ENCODE measurements around the gene ADPRHL1.
"Not testable (repeated sequence)": the region's sequence is repeated elsewhere in the genome, so short reads cannot be mapped to it uniquely, and the experiment has no call there.

Gene ADPRHL1

DNA sequence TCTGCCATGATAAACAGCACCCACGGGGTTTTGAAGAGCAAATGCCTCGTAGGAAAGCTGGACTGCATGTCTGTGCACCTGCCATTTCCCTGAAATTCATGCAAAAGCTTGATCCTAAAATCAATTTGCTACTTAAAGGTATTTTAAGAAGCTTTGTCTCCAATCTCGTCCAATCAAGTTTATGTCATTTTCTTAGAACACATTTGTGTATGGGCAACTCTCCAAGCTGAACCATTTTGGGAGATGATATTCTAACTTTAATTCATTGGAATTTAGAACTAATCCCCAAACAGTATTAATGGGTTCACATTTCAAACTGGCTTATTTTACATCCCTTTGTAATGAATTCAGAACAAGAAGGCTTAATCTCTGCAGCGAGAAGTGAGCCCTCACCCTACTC is 822 bp downstream of the ADPRHL1 start:
- no peak overlapping the region for H3K4me3 ChIP-seq (ENCODE audit: low read depth in 1 of 2, low read length in 2 of 2)
- peaks cover 9 to 26% of the 10 kb centered on the region in 2 donors for H3K36me3 ChIP-seq (ENCODE audit: control insufficient read depth in 1 of 2, insufficient read depth in 2 of 2, low read length in 2 of 2)
- H3K4me1 ChIP-seq (ENCODE audit: control insufficient read depth in 1 of 2, insufficient read depth in 2 of 2, low read length in 2 of 2): peaks cover 3 to 14% of the 10 kb centered on the region in 2 donors
- H3K27ac ChIP-seq (ENCODE audit: low read length): no peak overlapping the region
- no peaks in the 10 kb centered on the region for H3K27me3 ChIP-seq (ENCODE audit: low read depth, low read length)
- no peaks in the 10 kb centered on the region for H3K9me3 ChIP-seq (ENCODE audit: control insufficient read depth in 1 of 2, low read length in 2 of 2)

GRCh38 chr13:113451951-113452421 is 1.3 kb downstream of the ADPRHL1 start:
- Histone ChIP-seq H3K27ac (ENCODE audit: low read length) (no peak overlapping the region), H3K4me1 (ENCODE audit: control insufficient read depth in 1 of 2, insufficient read depth in 2 of 2, low read length in 2 of 2) (peaks cover 3 to 14% of the 10 kb centered on the region in 2 donors), H3K36me3 (ENCODE audit: control insufficient read depth in 1 of 2, insufficient read depth in 2 of 2, low read length in 2 of 2) (peaks cover 9 to 24% of the 10 kb centered on the region in 2 donors), H3K4me3 (ENCODE audit: low read depth in 1 of 2, low read length in 2 of 2) (no peak overlapping the region), H3K27me3 (ENCODE audit: low read depth, low read length) (no peaks in the 10 kb centered on the region), H3K9me3 (ENCODE audit: control insufficient read depth in 1 of 2, low read length in 2 of 2) (no peaks in the 10 kb centered on the region)

- Histone ChIP-seq H3K36me3 (ENCODE audit: control insufficient read depth in 1 of 2, insufficient read depth in 2 of 2, low read length in 2 of 2) (peaks cover 9 to 18% of the 10 kb centered on the region in 2 donors), H3K4me1 (ENCODE audit: control insufficient read depth in 1 of 2, insufficient read depth in 2 of 2, low read length in 2 of 2) (peaks cover 3 to 14% of the 10 kb centered on the region in 2 donors)
- not testable (repeated sequence) for H3K4me3 ChIP-seq (ENCODE audit: low read depth in 1 of 2, low read length in 2 of 2); H3K9me3 ChIP-seq (ENCODE audit: control insufficient read depth in 1 of 2, low read length in 2 of 2); H3K27ac ChIP-seq (ENCODE audit: low read length); H3K27me3 ChIP-seq (ENCODE audit: low read depth, low read length)
These were observed 2.2 kb downstream of the ADPRHL1 start for GRCh38 chr13:113450861-113451620.

DNA sequence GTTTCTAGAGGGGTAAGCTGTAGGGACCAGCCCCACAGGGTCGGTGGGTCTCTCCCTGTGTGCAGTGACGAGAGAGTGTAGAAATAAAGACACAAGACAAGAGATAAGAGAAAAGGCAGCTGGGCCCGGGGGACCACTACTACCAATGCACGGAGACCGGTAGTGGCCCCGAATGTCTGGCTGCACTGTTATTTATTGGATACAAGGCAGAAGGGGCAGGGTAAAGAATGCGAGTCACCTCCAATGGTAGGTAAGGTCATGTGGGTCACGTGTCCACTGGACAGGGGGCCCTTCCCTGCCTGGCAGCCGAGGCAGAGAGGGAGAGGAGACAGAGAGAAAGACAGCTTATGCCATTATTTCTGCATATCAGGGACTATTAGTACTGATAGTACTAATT is 2.9 kb downstream of the ADPRHL1 start:
- not testable (repeated sequence) for H3K4me3 ChIP-seq (ENCODE audit: low read depth in 1 of 2, low read length in 2 of 2); H3K27ac ChIP-seq (ENCODE audit: low read length); H3K9me3 ChIP-seq (ENCODE audit: control insufficient read depth in 1 of 2, low read length in 2 of 2); H3K27me3 ChIP-seq (ENCODE audit: low read depth, low read length)
- Histone ChIP-seq H3K36me3 (ENCODE audit: control insufficient read depth in 1 of 2, insufficient read depth in 2 of 2, low read length in 2 of 2) (peaks cover 2 to 11% of the 10 kb centered on the region in 2 donors), H3K4me1 (ENCODE audit: control insufficient read depth in 1 of 2, insufficient read depth in 2 of 2, low read length in 2 of 2) (peaks cover 3 to 14% of the 10 kb centered on the region in 2 donors)

DNA sequence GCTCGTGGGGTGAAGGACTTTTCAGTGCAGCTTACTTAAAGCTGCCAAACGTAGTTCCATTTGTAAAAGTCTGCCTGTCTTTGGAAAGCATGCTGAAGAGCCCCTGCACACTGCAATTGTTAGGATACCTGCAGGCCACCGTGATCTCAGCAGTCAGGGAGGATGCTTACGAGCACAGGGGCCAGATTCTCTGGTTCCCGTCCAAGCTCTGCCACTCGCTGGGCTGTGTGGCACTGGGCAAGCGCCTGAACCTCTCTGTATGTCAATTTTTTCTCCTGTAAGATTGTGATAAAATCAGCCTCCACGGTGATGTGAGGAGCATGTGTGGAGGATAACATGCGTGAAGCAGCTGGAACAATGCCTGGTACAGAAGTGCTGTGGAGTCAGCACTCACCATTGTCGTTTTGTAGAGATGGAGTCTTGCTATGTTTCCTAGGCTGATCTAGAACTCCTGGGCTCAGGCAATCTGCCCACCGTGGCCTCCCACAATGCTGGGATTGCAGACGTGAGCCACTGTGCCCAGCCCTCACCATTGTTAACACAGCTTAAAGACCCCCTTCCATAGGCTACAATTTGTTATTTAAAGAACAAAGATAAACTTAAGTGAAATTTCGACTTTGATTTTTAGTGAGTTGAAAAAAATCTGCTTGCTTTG is 3.5 kb downstream of the ADPRHL1 start:
- peak overlapping the region; percentile 63 for H3K27ac ChIP-seq (ENCODE audit: low read length)
- peaks cover 3 to 14% of the 10 kb centered on the region in 2 donors for H3K4me1 ChIP-seq (ENCODE audit: control insufficient read depth in 1 of 2, insufficient read depth in 2 of 2, low read length in 2 of 2)
- H3K27me3 ChIP-seq (ENCODE audit: low read depth, low read length): no peaks in the 10 kb centered on the region
- peak overlapping the region in 1 of 2 donors; percentile 60 for H3K4me3 ChIP-seq (ENCODE audit: low read depth in 1 of 2, low read length in 2 of 2)
- peaks cover 0 to 10% of the 10 kb centered on the region in 2 donors for H3K36me3 ChIP-seq (ENCODE audit: control insufficient read depth in 1 of 2, insufficient read depth in 2 of 2, low read length in 2 of 2)
- H3K9me3 ChIP-seq (ENCODE audit: control insufficient read depth in 1 of 2, low read length in 2 of 2): no peaks in the 10 kb centered on the region

DNA sequence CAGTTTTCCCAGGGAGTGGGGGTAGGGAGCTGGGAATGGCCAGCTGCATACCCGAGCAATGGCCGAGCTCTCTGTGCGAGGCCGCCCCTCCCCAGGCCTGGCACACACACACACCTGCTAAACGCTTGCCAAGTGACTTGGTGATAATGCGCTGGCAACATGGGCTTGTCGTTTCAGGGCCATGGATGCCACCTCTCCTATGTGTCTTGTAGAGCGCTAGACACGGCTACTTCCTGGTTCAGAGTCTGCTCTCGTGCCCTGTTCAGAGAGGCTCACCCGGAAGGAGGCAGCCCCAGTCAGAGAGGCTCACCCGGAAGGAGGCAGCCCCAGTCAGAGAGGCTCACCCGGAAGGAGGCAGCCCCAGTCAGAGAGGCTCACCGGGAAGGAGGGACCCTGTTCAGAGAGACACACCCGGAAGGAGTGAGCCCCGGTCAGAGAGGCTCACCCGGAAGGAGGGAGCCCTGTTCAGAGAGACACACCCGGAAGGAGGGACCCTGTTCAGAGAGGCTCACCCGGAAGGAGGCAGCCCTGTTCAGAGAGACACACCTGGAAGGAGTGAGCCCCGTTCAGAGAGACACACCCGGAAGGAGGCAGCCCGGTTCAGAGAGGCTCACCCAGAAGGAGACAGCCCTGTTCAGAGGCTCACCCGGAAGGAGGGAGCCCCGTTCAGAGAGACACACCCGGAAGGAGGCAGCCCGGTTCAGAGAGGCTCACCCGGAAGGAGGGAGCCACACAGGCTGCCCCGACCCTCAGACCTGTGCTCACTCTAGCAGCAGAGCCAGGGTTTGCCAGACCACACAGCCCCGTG is 4.2 kb downstream of the ADPRHL1 start:
- H3K27me3 ChIP-seq (ENCODE audit: low read depth, low read length): no peaks in the 10 kb centered on the region
- H3K4me3 ChIP-seq (ENCODE audit: low read depth in 1 of 2, low read length in 2 of 2): peak overlapping the region in 1 of 2 donors; percentile 60
- H3K4me1 ChIP-seq (ENCODE audit: control insufficient read depth in 1 of 2, insufficient read depth in 2 of 2, low read length in 2 of 2): peaks cover 3 to 8% of the 10 kb centered on the region in 2 donors
- no peaks in the 10 kb centered on the region for H3K9me3 ChIP-seq (ENCODE audit: control insufficient read depth in 1 of 2, low read length in 2 of 2)
- peaks cover 0 to 9% of the 10 kb centered on the region in 2 donors for H3K36me3 ChIP-seq (ENCODE audit: control insufficient read depth in 1 of 2, insufficient read depth in 2 of 2, low read length in 2 of 2)
- peak overlapping the region; percentile 63 for H3K27ac ChIP-seq (ENCODE audit: low read length)

GRCh38 chr13:113448545-113448884 is 4.8 kb downstream of the ADPRHL1 start:
- Histone ChIP-seq H3K36me3 (ENCODE audit: control insufficient read depth in 1 of 2, insufficient read depth in 2 of 2, low read length in 2 of 2) (peaks cover 0 to 4% of the 10 kb centered on the region in 2 donors), H3K27me3 (ENCODE audit: low read depth, low read length) (no peaks in the 10 kb centered on the region), H3K27ac (ENCODE audit: low read length) (no peak overlapping the region), H3K4me1 (ENCODE audit: control insufficient read depth in 1 of 2, insufficient read depth in 2 of 2, low read length in 2 of 2) (peaks cover 3 to 5% of the 10 kb centered on the region in 2 donors), H3K9me3 (ENCODE audit: control insufficient read depth in 1 of 2, low read length in 2 of 2) (no peaks in the 10 kb centered on the region), H3K4me3 (ENCODE audit: low read depth in 1 of 2, low read length in 2 of 2) (peak overlapping the region in 1 of 2 donors; percentile 49)

- peaks cover 0 to 3% of the 10 kb centered on the region in 2 donors for H3K4me1 ChIP-seq (ENCODE audit: control insufficient read depth in 1 of 2, insufficient read depth in 2 of 2, low read length in 2 of 2)
- no peaks in the 10 kb centered on the region for H3K9me3 ChIP-seq (ENCODE audit: control insufficient read depth in 1 of 2, low read length in 2 of 2)
- H3K27me3 ChIP-seq (ENCODE audit: low read depth, low read length): no peaks in the 10 kb centered on the region
- H3K4me3 ChIP-seq (ENCODE audit: low read depth in 1 of 2, low read length in 2 of 2): no peak overlapping the region
- no peak overlapping the region for H3K27ac ChIP-seq (ENCODE audit: low read length)
- no peaks in the 10 kb centered on the region for H3K36me3 ChIP-seq (ENCODE audit: control insufficient read depth in 1 of 2, insufficient read depth in 2 of 2, low read length in 2 of 2)
These were observed 5.7 kb downstream of the ADPRHL1 start for GRCh38 chr13:113447596-113447995.

GRCh38 chr13:113446488-113446854 is 6.8 kb downstream of the ADPRHL1 start:
- Histone ChIP-seq H3K36me3 (ENCODE audit: control insufficient read depth in 1 of 2, insufficient read depth in 2 of 2, low read length in 2 of 2) (peaks cover 0 to 9% of the 10 kb centered on the region in 2 donors), H3K9me3 (ENCODE audit: control insufficient read depth in 1 of 2, low read length in 2 of 2) (no peaks in the 10 kb centered on the region), H3K4me3 (ENCODE audit: low read depth in 1 of 2, low read length in 2 of 2) (no peak overlapping the region), H3K27me3 (ENCODE audit: low read depth, low read length) (no peaks in the 10 kb centered on the region), H3K4me1 (ENCODE audit: control insufficient read depth in 1 of 2, insufficient read depth in 2 of 2, low read length in 2 of 2) (peaks cover 0 to 3% of the 10 kb centered on the region in 2 donors), H3K27ac (ENCODE audit: low read length) (no peak overlapping the region)

- Histone ChIP-seq H3K27me3 (ENCODE audit: low read depth, low read length) (no peaks in the 10 kb centered on the region), H3K4me3 (ENCODE audit: low read depth in 1 of 2, low read length in 2 of 2) (no peak overlapping the region), H3K4me1 (ENCODE audit: control insufficient read depth in 1 of 2, insufficient read depth in 2 of 2, low read length in 2 of 2) (peaks cover 0 to 3% of the 10 kb centered on the region in 2 donors), H3K9me3 (ENCODE audit: control insufficient read depth in 1 of 2, low read length in 2 of 2) (no peaks in the 10 kb centered on the region), H3K36me3 (ENCODE audit: control insufficient read depth in 1 of 2, insufficient read depth in 2 of 2, low read length in 2 of 2) (peaks cover 0 to 9% of the 10 kb centered on the region in 2 donors), H3K27ac (ENCODE audit: low read length) (no peak overlapping the region)
These were observed 7.3 kb downstream of the ADPRHL1 start for GRCh38 chr13:113445791-113446487.
